Testis (tissue), 3 donors: ENCODE data around the gene PNCK. TPM values are rescaled to one million over a fixed set of nuclear protein-coding genes. Genes with fewer than 3 reads are reported as not detected.

Experiments used
- DNase-seq: peaks from one replicate; pipeline ENCODE4 v3.0.0-alpha.2; 2019
- H3K27ac ChIP-seq, 2 donors: fragments of 200-600 bp; sonication (generic); one replicate each; pipeline ENCODE4 v1.5.1; 2019
- H3K27me3 ChIP-seq: fragments of 200-600 bp; sonication (generic); one replicate; pipeline ENCODE4 v1.5.1; 2019
- H3K36me3 ChIP-seq: fragments of 200-600 bp; sonication (generic); one replicate; pipeline ENCODE4 v1.5.1; 2017; ENCODE audit warnings: low read depth; ENCODE audit errors: missing control alignments
- H3K4me1 ChIP-seq: fragments of 200-600 bp; sonication (generic); one replicate; pipeline ENCODE4 v1.5.1; 2019
- H3K4me3 ChIP-seq, 2 donors: fragments of 200-600 bp; sonication (generic); one replicate each; pipeline ENCODE4 v1.5.1; 2017 to 2019
- H3K9me3 ChIP-seq: fragments of 200-600 bp; sonication (generic); one replicate; pipeline ENCODE4 v1.5.1; 2017
- POLR2A ChIP-seq: fragments of 450-650 bp; IDR thresholded peaks from one replicate; pipeline ENCODE4 v1.6.1; 2017; ENCODE audit warnings: antibody characterized with exemption, mild to moderate bottlenecking, moderate library complexity
- WGBS, 2 donors: methylation state at CpG; one replicate each; pipeline ENCODE4 v1.1.5; 2018; 5-methylcytosine and 5-hydroxymethylcytosine counted together
- intact Hi-C: fragments of 100-400 bp; cut with DNase I; formaldehyde crosslinking; loops from one replicate; pipeline ENCODE4 v1.15.1; 2023; ENCODE audit warnings: low total_unique reads
- polyA plus RNA-seq: library from polyadenylated mRNA; stranded (reverse); fragments of 350-450 nt; fragmentation: Illumina TruSeq; extraction: RNeasy Lipid Tissue Mini Kit (QIAGEN cat#74804); gene quantifications from one replicate; pipeline ENCODE4 v1.2.3, GENCODE V29; 2014; ENCODE audit warnings: low read depth, low replicate concordance; ENCODE audit not compliant: insufficient read depth
- total RNA-seq, 2 donors: library from RNA; depleted of rRNA; stranded (reverse); fragments of >200 nt; gene quantifications; one replicate each; pipeline ENCODE4 v1.2.3, GENCODE V29; 2016
- TF ChIP-seq, protein P1 (sequence below), 3 experiments: fragments of 450-650 bp in 2 of 3; fragments of 200-600 bp in 1 of 3; sonication (generic) in 1 of 3; IDR thresholded peaks; one replicate each; pipeline ENCODE4 v1.5.1; 2016 to 2019; ENCODE audit warnings: antibody characterized with exemption in 3 of 3, mild to moderate bottlenecking in 2 of 3, moderate library complexity in 1 of 3

Gene PNCK
- total and polyA plus RNA-seq, 3 donors from 2014 or later, result 19.9 to 51.5 (median 41.0) TPM

DNA sequence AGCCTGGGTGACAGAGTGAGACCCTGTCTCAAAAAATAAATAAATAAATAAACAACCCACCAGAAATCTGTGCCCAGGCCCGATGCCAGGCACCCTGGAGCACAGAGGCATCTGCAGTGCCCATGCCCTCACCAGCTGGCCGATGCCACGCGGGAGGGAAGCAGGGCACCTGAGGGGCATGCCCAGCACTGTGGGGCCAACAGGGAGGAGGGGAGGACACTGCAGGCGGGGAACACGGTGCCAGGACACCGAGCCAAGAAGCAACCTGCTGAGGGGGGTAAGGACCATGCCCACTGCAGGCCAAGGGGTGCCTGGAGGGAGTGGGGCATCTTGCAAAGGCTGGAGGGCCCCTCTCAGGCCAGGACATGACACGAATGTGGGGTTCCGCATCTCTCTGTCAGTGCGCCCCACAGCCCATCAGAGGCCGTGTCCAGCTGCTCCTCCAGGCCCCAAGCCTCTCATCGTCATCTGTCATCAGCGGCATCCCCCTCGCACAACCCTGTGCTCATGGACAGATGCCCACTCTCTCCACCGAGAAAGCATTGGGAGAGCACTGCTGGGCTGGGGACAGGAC, 39.9 kb downstream of the PNCK start:
- no peak overlapping the region for H3K27ac ChIP-seq
- no peaks in the 10 kb centered on the region for H3K27me3 ChIP-seq
- H3K4me3 ChIP-seq, result no peak overlapping the region
- 81 to 100% methylated on average over 1 to 13 of the region's 15 CpGs for WGBS, 2 donors
- DNase-seq, result no peak
- no peak for TF ChIP-seq POLR2A
- TF ChIP-seq, protein P1, sequence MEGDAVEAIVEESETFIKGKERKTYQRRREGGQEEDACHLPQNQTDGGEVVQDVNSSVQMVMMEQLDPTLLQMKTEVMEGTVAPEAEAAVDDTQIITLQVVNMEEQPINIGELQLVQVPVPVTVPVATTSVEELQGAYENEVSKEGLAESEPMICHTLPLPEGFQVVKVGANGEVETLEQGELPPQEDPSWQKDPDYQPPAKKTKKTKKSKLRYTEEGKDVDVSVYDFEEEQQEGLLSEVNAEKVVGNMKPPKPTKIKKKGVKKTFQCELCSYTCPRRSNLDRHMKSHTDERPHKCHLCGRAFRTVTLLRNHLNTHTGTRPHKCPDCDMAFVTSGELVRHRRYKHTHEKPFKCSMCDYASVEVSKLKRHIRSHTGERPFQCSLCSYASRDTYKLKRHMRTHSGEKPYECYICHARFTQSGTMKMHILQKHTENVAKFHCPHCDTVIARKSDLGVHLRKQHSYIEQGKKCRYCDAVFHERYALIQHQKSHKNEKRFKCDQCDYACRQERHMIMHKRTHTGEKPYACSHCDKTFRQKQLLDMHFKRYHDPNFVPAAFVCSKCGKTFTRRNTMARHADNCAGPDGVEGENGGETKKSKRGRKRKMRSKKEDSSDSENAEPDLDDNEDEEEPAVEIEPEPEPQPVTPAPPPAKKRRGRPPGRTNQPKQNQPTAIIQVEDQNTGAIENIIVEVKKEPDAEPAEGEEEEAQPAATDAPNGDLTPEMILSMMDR (IDR thresholded peaks at IDR 0.05), result no peak
- H3K36me3 ChIP-seq, result no peaks in the 10 kb centered on the region
- H3K9me3 ChIP-seq, result no peaks in the 10 kb centered on the region
- H3K4me1 ChIP-seq, result no peaks in the 10 kb centered on the region
- intact Hi-C loops, result no loop called here

DNA sequence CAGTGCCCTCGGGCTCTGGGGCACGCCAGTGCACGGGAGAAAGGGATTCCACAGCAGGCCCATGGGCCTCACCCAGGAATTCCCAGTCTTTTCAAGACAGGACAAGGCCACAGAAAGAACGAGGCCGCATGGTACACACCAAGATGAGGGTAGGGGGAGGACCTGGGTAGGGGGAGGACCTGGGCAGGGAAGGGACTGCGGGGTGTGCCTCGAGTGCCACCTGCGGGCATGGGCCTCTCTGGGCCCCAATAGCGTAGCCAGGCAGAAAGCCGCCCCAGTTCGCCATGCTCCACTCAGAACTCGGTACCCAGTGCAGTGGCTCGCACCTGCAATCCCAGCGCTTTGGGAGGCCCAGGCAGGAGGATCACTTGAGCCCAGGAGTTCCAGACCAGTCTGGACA, 40.6 kb downstream of the PNCK start:
- H3K27me3 ChIP-seq, result no peaks in the 10 kb centered on the region
- no peak overlapping the region for H3K27ac ChIP-seq
- H3K9me3 ChIP-seq, result no peaks in the 10 kb centered on the region
- TF ChIP-seq, protein P1 (IDR thresholded peaks at IDR 0.05), result no peak
- no peak for TF ChIP-seq POLR2A
- 82 to 95% methylated on average over 2 to 14 of the region's 14 CpGs for WGBS, 2 donors
- no peaks in the 10 kb centered on the region for H3K4me1 ChIP-seq
- no peak for DNase-seq
- intact Hi-C loops, result no loop called here
- H3K4me3 ChIP-seq, result no peak overlapping the region
- H3K36me3 ChIP-seq, result no peaks in the 10 kb centered on the region

DNA sequence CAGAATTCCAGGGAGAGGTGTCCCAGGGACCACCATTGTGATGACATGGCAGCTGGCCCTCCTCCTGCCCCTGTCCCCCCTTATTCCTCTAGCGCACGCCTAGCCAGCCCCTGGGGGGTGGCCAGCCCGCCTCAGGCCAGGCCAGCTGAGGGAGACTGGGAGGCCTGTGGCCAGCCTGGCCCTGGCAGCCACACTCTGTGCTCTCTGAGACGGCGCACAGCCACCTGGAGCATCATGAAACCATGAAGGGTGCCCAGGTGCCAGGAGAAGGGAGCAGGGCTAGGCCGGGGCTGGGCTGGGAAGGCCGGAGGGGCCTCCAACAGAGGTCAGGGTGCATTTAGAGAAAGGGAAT, 41.0 kb downstream of the PNCK start:
- 100% methylated on average over 2 to 5 of the region's 7 CpGs for WGBS, 2 donors
- Histone ChIP-seq H3K9me3 (no peaks in the 10 kb centered on the region), H3K4me1 (no peaks in the 10 kb centered on the region), H3K27ac (no peak overlapping the region), H3K4me3 (no peak overlapping the region), H3K27me3 (no peaks in the 10 kb centered on the region), H3K36me3 (no peaks in the 10 kb centered on the region)
- intact Hi-C loops, result no loop called here
- no peak for TF ChIP-seq POLR2A
- TF ChIP-seq, protein P1 (IDR thresholded peaks at IDR 0.05), result no peak
- no peak for DNase-seq

DNA sequence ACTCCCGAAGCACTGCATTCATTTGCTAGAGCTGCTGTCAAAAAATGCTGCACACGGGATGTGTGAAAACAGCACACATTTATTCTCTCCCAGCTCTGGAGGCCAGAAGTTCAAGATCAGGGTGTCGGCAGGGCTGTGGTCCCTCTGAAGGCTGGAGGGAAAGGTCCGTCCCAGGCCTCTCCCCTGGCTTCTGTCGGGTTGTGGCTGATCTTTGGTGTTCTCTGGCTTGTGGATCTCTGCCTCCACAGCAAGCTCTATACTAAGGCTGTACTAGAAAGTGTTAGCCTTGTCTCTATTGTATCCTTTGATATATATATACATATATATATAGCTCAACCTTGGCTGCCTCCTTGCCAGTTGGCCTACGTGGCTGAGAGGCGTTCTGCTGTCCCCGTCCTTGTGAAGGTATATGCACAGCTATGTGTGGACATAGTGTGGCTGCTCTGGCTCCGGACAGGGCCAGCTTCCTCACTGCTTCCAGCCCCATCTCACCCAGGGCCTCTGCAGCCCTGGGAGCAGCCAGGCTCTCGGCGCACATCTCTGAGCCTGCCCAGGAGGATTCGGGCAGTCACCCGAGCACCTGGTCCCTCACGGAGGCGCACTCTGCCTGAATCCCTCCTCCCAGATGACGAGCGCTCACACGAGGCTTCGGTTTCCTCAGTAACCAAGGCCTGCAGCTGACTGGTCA, 41.6 kb downstream of the PNCK start:
- no peak for DNase-seq
- Histone ChIP-seq H3K4me3 (no peak overlapping the region), H3K36me3 (no peaks in the 10 kb centered on the region), H3K4me1 (no peaks in the 10 kb centered on the region), H3K9me3 (no peaks in the 10 kb centered on the region), H3K27me3 (no peaks in the 10 kb centered on the region), H3K27ac (no peak overlapping the region)
- WGBS, 2 donors, result 94 to 97% methylated on average over 2 to 12 of the region's 19 CpGs
- intact Hi-C loops, result no loop called here
- TF ChIP-seq, protein P1 (IDR thresholded peaks at IDR 0.05), result no peak
- no peak for TF ChIP-seq POLR2A

DNA sequence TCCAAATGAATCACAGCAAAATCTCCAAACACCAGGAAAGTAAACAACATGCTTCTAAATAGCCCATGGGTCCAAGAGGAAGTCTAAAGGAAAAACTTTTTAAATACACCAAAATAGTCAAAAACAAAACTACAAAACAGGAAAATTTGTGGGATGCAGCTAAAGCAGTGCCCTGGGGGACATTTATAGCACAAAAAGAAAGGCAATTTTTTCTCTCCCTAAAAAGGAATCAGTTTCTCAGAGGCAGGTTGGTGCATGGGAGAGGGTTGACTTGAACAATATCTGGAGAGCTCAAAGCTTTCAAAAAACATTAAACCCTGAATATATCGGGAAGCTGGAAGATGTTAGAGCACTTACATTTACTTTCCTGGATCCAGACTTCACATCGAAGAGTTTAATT, 42.3 kb downstream of the PNCK start:
- intact Hi-C loops, result no loop called here
- no peak for DNase-seq
- no peak overlapping the region for H3K4me3 ChIP-seq
- no peaks in the 10 kb centered on the region for H3K27me3 ChIP-seq
- WGBS, 2 donors, result 75 to 79% methylated on average over 2 of the region's 2 CpGs
- H3K27ac ChIP-seq, result no peak overlapping the region
- H3K4me1 ChIP-seq, result no peaks in the 10 kb centered on the region
- H3K9me3 ChIP-seq, result no peaks in the 10 kb centered on the region
- no peaks in the 10 kb centered on the region for H3K36me3 ChIP-seq
- TF ChIP-seq, protein P1 (IDR thresholded peaks at IDR 0.05), result no peak
- TF ChIP-seq POLR2A, result no peak
